Immature natural killer cell (primary cell): ENCODE results near the gene MEGF6. TPM values are rescaled to one million over a fixed set of nuclear protein-coding genes. Genes with fewer than 3 reads are reported as not detected.
A peak's percentile ranks its signal among the peaks of the same experiment; 100 is the strongest.

Experiments
- DNase-seq, 3 donors: peaks; one replicate each; pipeline ENCODE4 v3.0.0; 2022; ENCODE audit warnings: mixed read lengths in 1 of 3
- H3K27ac Mint-ChIP-seq, 6 donors: one replicate each; pipeline ENCODE4 v1.8.0; 2020; ENCODE audit warnings: mixed read lengths in 6 of 6, mild to moderate bottlenecking in 5 of 6, inconsistent platforms in 4 of 6, moderate library complexity in 3 of 6
- H3K27me3 Mint-ChIP-seq, 3 donors: one replicate each; pipeline ENCODE4 v1.8.0; 2020 to 2021; ENCODE audit warnings: low read depth in 3 of 3, mild to moderate bottlenecking in 3 of 3, mixed read lengths in 3 of 3, moderate library complexity in 3 of 3, inconsistent platforms in 1 of 3
- H3K36me3 Mint-ChIP-seq, 3 donors: one replicate each; pipeline ENCODE4 v1.8.0; 2020; ENCODE audit warnings: mixed read lengths in 3 of 3, inconsistent platforms in 2 of 3, mild to moderate bottlenecking in 2 of 3
- H3K4me1 Mint-ChIP-seq, 2 donors: one replicate each; pipeline ENCODE4 v1.8.0; 2020; ENCODE audit warnings: inconsistent platforms in 2 of 2, mild to moderate bottlenecking in 2 of 2, mixed read lengths in 2 of 2, moderate library complexity in 1 of 2
- H3K4me3 Mint-ChIP-seq, 5 donors: one replicate each; pipeline ENCODE4 v1.8.0; 2020; ENCODE audit warnings: mild to moderate bottlenecking in 5 of 5, mixed read lengths in 5 of 5, inconsistent platforms in 3 of 5, moderate library complexity in 3 of 5
- H3K9me3 Mint-ChIP-seq, 6 donors: one replicate each; pipeline ENCODE4 v1.8.0; 2020; ENCODE audit warnings: mild to moderate bottlenecking in 6 of 6, mixed read lengths in 6 of 6, inconsistent platforms in 4 of 6, moderate library complexity in 3 of 6
- polyA plus RNA-seq, 3 donors: library from polyadenylated mRNA; unstranded; fragments of 300-500 nt; fragmentation: Illumina TruSeq; gene quantifications; one replicate each; pipeline ENCODE4 v1.2.3, GENCODE V29; 2021

Gene MEGF6
- polyA plus RNA-seq, 3 donors from 2014 or later, result 0.08 TPM; not detected in 2

GRCh38 chr1:3618531-3618880 lies 7.2 kb upstream of the MEGF6 start:
- DNase-seq, result no peak
- Mint-ChIP-seq H3K9me3 (no peaks in the 10 kb centered on the region), H3K4me3 (no peak overlapping the region), H3K27me3 (peaks cover under 1 to 2% (median 2%) of the 10 kb centered on the region in 3 donors), H3K27ac (no peak overlapping the region), H3K4me1 (peaks cover 28 to 46% of the 10 kb centered on the region in 2 donors), H3K36me3 (no peaks in the 10 kb centered on the region)

GRCh38 chr1:3617806-3618345 lies 6.6 kb upstream of the MEGF6 start:
- DNase-seq, result no peak
- Mint-ChIP-seq H3K27me3 (peaks cover 2 to 5% (median 2%) of the 10 kb centered on the region in 3 donors), H3K4me1 (peaks cover 22 to 40% of the 10 kb centered on the region in 2 donors), H3K27ac (no peak overlapping the region), H3K9me3 (no peaks in the 10 kb centered on the region), H3K36me3 (no peaks in the 10 kb centered on the region), H3K4me3 (no peak overlapping the region)

GRCh38 chr1:3616861-3617260 lies 5.6 kb upstream of the MEGF6 start:
- no peak overlapping the region for H3K27ac Mint-ChIP-seq
- peaks cover 13 to 30% of the 10 kb centered on the region in 2 donors for H3K4me1 Mint-ChIP-seq
- H3K9me3 Mint-ChIP-seq, result no peaks in the 10 kb centered on the region
- peaks cover 2 to 3% (median 2%) of the 10 kb centered on the region in 3 donors for H3K27me3 Mint-ChIP-seq
- DNase-seq, result no peak
- H3K4me3 Mint-ChIP-seq, result no peak overlapping the region
- H3K36me3 Mint-ChIP-seq, result no peaks in the 10 kb centered on the region

- peaks cover 4 to 6% (median 4%) of the 10 kb centered on the region in 3 donors for H3K27me3 Mint-ChIP-seq
Measured at GRCh38 chr1:3614755-3615742, 3.7 kb upstream of the MEGF6 start.

DNA sequence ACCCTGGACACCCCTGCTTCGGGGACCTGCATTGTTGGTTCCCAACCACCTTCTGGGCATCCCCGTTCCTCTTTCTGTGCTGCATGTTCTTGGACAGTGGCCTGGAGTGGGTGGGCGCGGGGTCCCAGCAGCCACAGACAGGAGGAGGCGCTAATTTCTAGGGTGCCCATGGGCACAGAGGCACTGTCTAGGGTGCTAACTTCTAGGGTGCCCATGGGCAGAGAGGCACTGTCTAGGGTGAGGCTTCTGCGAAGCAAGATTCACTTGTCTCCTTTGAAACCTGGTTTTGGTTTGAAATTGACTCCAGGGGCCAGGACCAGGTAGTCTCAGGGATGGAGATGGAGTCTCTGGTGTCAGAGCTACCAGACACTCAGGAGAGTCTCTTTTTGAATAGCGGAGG lies 815 bp upstream of the MEGF6 start:
- Mint-ChIP-seq H3K9me3 (no peaks in the 10 kb centered on the region), H3K27me3 (peaks cover 2 to 8% (median 4%) of the 10 kb centered on the region in 3 donors), H3K4me1 (peaks cover 6 to 7% of the 10 kb centered on the region in 2 donors), H3K4me3 (peak overlapping the region; percentile 5 to 82 (median 60)), H3K36me3 (no peaks in the 10 kb centered on the region), H3K27ac (no peak overlapping the region)
- no peak for DNase-seq

More at GRCh38 chr1:3614755-3615742, 3.7 kb upstream of the MEGF6 start:
- Mint-ChIP-seq H3K9me3 (no peaks in the 10 kb centered on the region), H3K4me3 (no peak overlapping the region), H3K36me3 (no peaks in the 10 kb centered on the region), H3K4me1 (peaks cover 12 to 19% of the 10 kb centered on the region in 2 donors), H3K27ac (no peak overlapping the region)
- DNase-seq, result peak in 2 of 3 donors; percentile 26 to 27

GRCh38 chr1:3610527-3611169 lies 660 bp downstream of the MEGF6 start:
- Mint-ChIP-seq H3K4me3 (peak overlapping the region; percentile 46 to 76 (median 59)), H3K27ac (no peak overlapping the region), H3K9me3 (no peaks in the 10 kb centered on the region), H3K27me3 (peaks cover 3 to 8% (median 4%) of the 10 kb centered on the region in 3 donors), H3K36me3 (no peaks in the 10 kb centered on the region), H3K4me1 (peaks cover 6 to 7% of the 10 kb centered on the region in 2 donors)
- no peak for DNase-seq

- peaks cover 6 to 7% of the 10 kb centered on the region in 2 donors for H3K4me1 Mint-ChIP-seq
- no peaks in the 10 kb centered on the region for H3K9me3 Mint-ChIP-seq
- no peaks in the 10 kb centered on the region for H3K36me3 Mint-ChIP-seq
- H3K27me3 Mint-ChIP-seq, result peaks cover 3 to 8% (median 4%) of the 10 kb centered on the region in 3 donors
- no peak overlapping the region for H3K27ac Mint-ChIP-seq
- peak overlapping the region in 2 of 5 donors; percentile 59 to 60 for H3K4me3 Mint-ChIP-seq
- no peak for DNase-seq
Measured at GRCh38 chr1:3609769-3610526, 1.4 kb downstream of the MEGF6 start.

DNA sequence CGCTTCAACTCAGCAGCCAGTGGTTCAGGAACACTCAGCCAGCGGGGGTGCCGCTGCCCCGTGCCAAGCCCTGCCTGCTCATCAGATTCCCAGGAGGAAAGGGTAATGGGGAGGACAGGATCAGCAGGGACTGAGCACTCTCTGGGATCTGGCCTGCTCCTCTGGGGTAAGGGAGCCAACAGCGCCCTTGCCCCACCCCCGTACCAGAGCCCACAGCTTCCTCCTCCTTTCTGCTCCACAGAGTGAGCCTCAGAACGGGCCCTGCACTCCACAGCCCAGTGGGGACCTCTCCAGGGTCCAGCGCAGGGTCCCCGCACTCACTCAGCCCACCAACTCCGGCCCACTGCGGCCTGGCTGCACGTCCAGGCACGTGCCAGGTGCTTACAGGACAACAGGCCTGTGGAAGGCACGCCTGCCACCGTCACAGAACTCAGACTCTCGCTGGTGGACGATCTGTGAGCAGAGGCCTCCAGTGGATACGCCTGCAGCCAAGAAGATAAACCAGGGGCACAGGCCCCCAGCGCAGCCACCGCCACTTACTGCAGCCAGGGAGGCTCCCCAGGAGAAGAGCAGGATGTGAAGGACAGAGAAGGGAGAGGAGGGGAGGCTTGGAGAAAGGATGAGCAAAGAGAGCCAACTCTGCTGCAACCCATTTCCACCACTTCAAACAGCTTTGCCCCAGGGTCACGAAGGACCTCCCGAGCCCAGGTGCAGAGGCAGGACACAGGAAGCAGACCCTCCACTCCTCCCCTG lies 2.1 kb downstream of the MEGF6 start:
- Mint-ChIP-seq H3K27me3 (peaks cover 3 to 8% (median 4%) of the 10 kb centered on the region in 3 donors), H3K4me3 (peak overlapping the region in 2 of 5 donors; percentile 18 to 42), H3K9me3 (no peaks in the 10 kb centered on the region), H3K36me3 (no peaks in the 10 kb centered on the region), H3K4me1 (peaks cover 6 to 7% of the 10 kb centered on the region in 2 donors), H3K27ac (peak overlapping the region in 1 of 6 donors; percentile 34)
- no peak for DNase-seq

- no peak overlapping the region for H3K4me3 Mint-ChIP-seq
- H3K27ac Mint-ChIP-seq, result no peak overlapping the region
- H3K4me1 Mint-ChIP-seq, result peaks cover 6 to 7% of the 10 kb centered on the region in 2 donors
- H3K27me3 Mint-ChIP-seq, result peaks cover 2 to 5% (median 3%) of the 10 kb centered on the region in 3 donors
- no peaks in the 10 kb centered on the region for H3K36me3 Mint-ChIP-seq
- no peaks in the 10 kb centered on the region for H3K9me3 Mint-ChIP-seq
- DNase-seq, result no peak
Measured at GRCh38 chr1:3608154-3608553, 3.2 kb downstream of the MEGF6 start.

DNA sequence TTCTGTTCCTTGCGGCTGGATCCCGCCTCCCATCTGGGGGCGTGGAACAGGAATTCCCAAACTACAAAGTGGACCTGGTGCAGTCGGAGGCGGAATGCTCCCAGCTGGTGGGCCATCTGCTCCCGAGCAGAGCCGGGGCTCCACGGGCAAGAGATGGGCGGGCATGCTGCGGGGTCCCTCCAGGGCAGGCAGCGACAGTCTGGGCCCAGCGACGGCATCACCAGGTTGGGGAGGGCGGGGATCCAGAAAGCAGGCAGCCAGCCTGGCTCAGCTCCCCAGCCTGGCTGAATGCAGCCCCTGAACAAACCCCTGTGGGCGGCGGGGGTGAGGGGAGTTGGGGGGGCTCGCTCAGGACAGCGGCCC lies 3.6 kb downstream of the MEGF6 start:
- peaks cover 6 to 7% of the 10 kb centered on the region in 2 donors for H3K4me1 Mint-ChIP-seq
- no peaks in the 10 kb centered on the region for H3K36me3 Mint-ChIP-seq
- peaks cover 2 to 5% (median 3%) of the 10 kb centered on the region in 3 donors for H3K27me3 Mint-ChIP-seq
- H3K27ac Mint-ChIP-seq, result no peak overlapping the region
- no peaks in the 10 kb centered on the region for H3K9me3 Mint-ChIP-seq
- no peak overlapping the region for H3K4me3 Mint-ChIP-seq
- DNase-seq, result no peak

DNA sequence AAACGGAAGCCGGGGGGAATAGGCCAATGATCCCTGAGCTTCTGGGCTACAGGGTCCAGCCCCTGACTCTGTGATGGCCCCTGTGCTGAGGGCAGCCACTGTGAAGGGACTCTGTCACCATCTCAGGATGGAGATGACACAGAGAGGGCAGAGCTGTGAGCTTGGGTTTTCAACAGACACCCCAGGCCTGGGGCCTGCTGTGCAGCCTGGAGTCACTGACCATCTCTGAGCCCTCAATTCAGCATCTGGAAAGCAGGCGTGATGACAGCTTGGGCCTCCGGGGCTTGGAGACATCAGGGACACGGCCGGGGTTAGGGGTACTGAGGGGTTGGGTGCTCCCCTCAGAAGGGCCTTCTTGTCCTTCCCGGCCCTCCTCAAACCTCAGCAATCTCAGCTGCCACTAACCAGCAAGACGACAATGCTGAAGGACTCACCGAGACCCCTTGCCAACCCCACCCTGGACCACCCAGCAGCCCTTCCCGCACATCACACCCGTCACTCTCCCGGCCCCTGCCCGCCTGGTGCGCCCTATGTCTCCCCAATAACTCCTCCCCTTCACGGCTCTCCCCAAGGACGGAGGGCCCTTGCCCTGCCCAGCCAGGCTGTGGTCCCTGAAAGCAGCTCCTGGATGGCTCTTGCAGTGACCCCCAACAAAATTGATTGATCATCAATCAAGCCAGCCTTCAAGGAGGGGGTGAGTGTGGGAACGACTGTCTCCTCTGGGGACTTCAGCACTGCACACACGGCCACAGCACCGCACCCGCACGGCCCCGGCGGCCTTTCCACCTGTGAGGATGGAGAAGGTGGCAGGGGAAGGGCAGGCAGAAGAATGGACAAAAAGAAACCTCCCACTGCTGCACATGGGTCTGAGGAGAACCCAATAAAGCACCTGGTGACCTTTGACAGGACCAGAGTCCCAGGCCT lies 4.3 kb downstream of the MEGF6 start:
- DNase-seq, result no peak
- Mint-ChIP-seq H3K4me3 (no peak overlapping the region), H3K4me1 (peaks cover 6 to 7% of the 10 kb centered on the region in 2 donors), H3K27me3 (peaks cover 2 to 5% (median 3%) of the 10 kb centered on the region in 3 donors), H3K9me3 (no peaks in the 10 kb centered on the region), H3K27ac (no peak overlapping the region), H3K36me3 (no peaks in the 10 kb centered on the region)
